HCT116 (cell line): ENCODE results near the gene MLLT3. TPM values are rescaled to one million over a fixed set of nuclear protein-coding genes. Genes with fewer than 3 reads are reported as not detected.

ENCODE experiments used
- ATAC-seq: fragments of 200-7000 bp; cut with Tn5 transposase; 2 replicates; pipeline ENCODE4 v1.9.1; 2020; ENCODE audit warnings: mild to moderate bottlenecking, moderate library complexity
- BruUV-seq: library from RNA; stranded (reverse); fragments of 400-500 nt; replicated peaks from 2 replicates; lab custom pipeline; 2021; lab: Mats Ljungman, UMichigan
- CTCF ChIA-PET: fragments of 300-600 bp; sonication (Branson Sonifier 250); formaldehyde crosslinking; loops from one replicate; lab custom pipeline; 2021; ENCODE audit warnings: antibody characterized with exemption; lab: Charles Lee
- POLR2A ChIA-PET: fragments of 300-600, 350-600 bp; sonication (Branson Sonifier 250); formaldehyde crosslinking; loops from one replicate; lab custom pipeline; 2021; ENCODE audit warnings: antibody characterized with exemption; lab: Charles Lee
- RAD21 ChIA-PET, 2 experiments: fragments of 300-600 bp; sonication (Branson Sonifier 250); formaldehyde crosslinking; loops; one replicate each; lab custom pipeline; 2023; ENCODE audit warnings: low total read pairs in 2 of 2; ENCODE audit not compliant: uncharacterized antibody in 2 of 2, unreplicated experiment in 2 of 2, low non-redundant PET in 1 of 2; lab: Charles Lee
- DNase-seq: peaks from one replicate; pipeline ENCODE4 v3.0.0-alpha.2; 2010; ENCODE audit warnings: low read depth, low spot score
- H2AFZ ChIP-seq: fragments of 200-600 bp; shearing (Covaris generic), sonication (generic); 2 replicates; pipeline ENCODE4 v1.6.1; 2017; ENCODE audit warnings: low read depth, mixed run types, mixed read lengths, antibody characterized with exemption, low read length; ENCODE audit not compliant: poor library complexity, severe bottlenecking
- H3K27ac ChIP-seq: 2 replicates; pipeline ENCODE4 v1.5.1; 2012; ENCODE audit warnings: low read depth, low read length
- H3K27me3 ChIP-seq: fragments of 200-600 bp; sonication (generic); 2 replicates; pipeline ENCODE4 v1.6.1; 2016; ENCODE audit warnings: mixed run types, low read length, mixed read lengths; ENCODE audit not compliant: insufficient read depth
- H3K36me3 ChIP-seq, 2 experiments: fragments of 200-500 bp in 1 of 2; fragments of 200-600 bp in 1 of 2; sonication (Bioruptor generic) in 1 of 2; sonication (generic) in 1 of 2; 2 replicates each; pipeline versions ENCODE4 v1.5.1 to v1.6.1; 2014 to 2016; ENCODE audit warnings: low read length in 2 of 2, inconsistent platforms in 1 of 2, mixed read lengths in 1 of 2, mixed run types in 1 of 2; ENCODE audit not compliant: insufficient read depth in 2 of 2, control insufficient read depth in 1 of 2
- H3K4me1 ChIP-seq, 2 experiments: fragments of 200-600 bp in 1 of 2; sonication (generic) in 1 of 2; 2 replicates each; pipeline versions ENCODE4 v1.5.1 to v1.6.1; 2012 to 2017; ENCODE audit warnings: low read length in 2 of 2, inconsistent platforms in 1 of 2, mild to moderate bottlenecking in 1 of 2, mixed read lengths in 1 of 2, mixed run types in 1 of 2, moderate library complexity in 1 of 2; ENCODE audit not compliant: insufficient read depth in 2 of 2, control insufficient read depth in 1 of 2
- H3K4me2 ChIP-seq: fragments of 200-600 bp; sonication (generic); 2 replicates; pipeline ENCODE4 v1.6.1; 2017; ENCODE audit warnings: mixed run types, low read length, mixed read lengths
- H3K4me3 ChIP-seq, 2 experiments: fragments of 200-600 bp in 1 of 2; sonication (generic) in 1 of 2; replicated peaks in 1 of 2; 2 replicates each; pipeline ENCODE4 v1.5.1; 2011 to 2016; ENCODE audit warnings: low read length in 2 of 2, control low read depth in 1 of 2, low read depth in 1 of 2, mild to moderate bottlenecking in 1 of 2, mixed read lengths in 1 of 2, mixed run types in 1 of 2
- H3K79me2 ChIP-seq: fragments of 200-600 bp; sonication (generic); 2 replicates; pipeline ENCODE4 v1.6.1; 2017; ENCODE audit warnings: mild to moderate bottlenecking, mixed run types, low read length, moderate library complexity, mixed read lengths; ENCODE audit not compliant: insufficient read depth
- H3K9ac ChIP-seq: fragments of 200-600 bp; sonication (generic); 2 replicates; pipeline ENCODE4 v1.6.1; 2016; ENCODE audit warnings: low read length, mixed read lengths
- H3K9me2 ChIP-seq: fragments of 200-600 bp; sonication (generic), shearing (Covaris generic); 2 replicates; pipeline ENCODE4 v1.6.1; 2017; ENCODE audit warnings: mixed run types, mild to moderate bottlenecking, moderate library complexity; ENCODE audit not compliant: insufficient read depth
- H3K9me3 ChIP-seq, 2 experiments: fragments of 200-500 bp in 1 of 2; fragments of 200-600 bp in 1 of 2; sonication (Bioruptor generic) in 1 of 2; sonication (generic) in 1 of 2; 2 replicates each; pipeline ENCODE4 v1.6.1; 2014 to 2017; ENCODE audit warnings: low read length in 2 of 2, mixed read lengths in 2 of 2, inconsistent platforms in 1 of 2, low read depth in 1 of 2, mild to moderate bottlenecking in 1 of 2, mixed run types in 1 of 2, moderate library complexity in 1 of 2; ENCODE audit not compliant: control insufficient read depth in 1 of 2, insufficient read depth in 1 of 2
- H4K20me1 ChIP-seq: fragments of 200-600 bp; sonication (generic), shearing (Covaris generic); 2 replicates; pipeline ENCODE4 v1.6.1; 2017; ENCODE audit warnings: mixed run types, mild to moderate bottlenecking, moderate library complexity; ENCODE audit not compliant: insufficient read depth
- CBX3 ChIP-seq: IDR thresholded peaks from 2 replicates; pipeline ENCODE4 v1.6.1; 2012; ENCODE audit warnings: low read depth
- CEBPB ChIP-seq: IDR thresholded peaks from 2 replicates; pipeline ENCODE4 v1.6.1; 2012; ENCODE audit warnings: low read depth
- CTCF ChIP-seq, 3 experiments: fragments of 200-600 bp in 1 of 3; sonication (generic) in 1 of 3; IDR thresholded peaks in 2 of 3; conservative IDR thresholded peaks in 1 of 3; 2 replicates each; pipeline ENCODE4 v1.5.1; 2012 to 2017; ENCODE audit warnings: low read depth in 2 of 3, low read length in 2 of 3, antibody characterized with exemption in 1 of 3, borderline replicate concordance in 1 of 3, control low read depth in 1 of 3, mild to moderate bottlenecking in 1 of 3, mixed read lengths in 1 of 3, mixed run types in 1 of 3, moderate library complexity in 1 of 3; ENCODE audit not compliant: insufficient read depth in 1 of 3
- ELF1 ChIP-seq: IDR thresholded peaks from 2 replicates; pipeline ENCODE4 v1.6.1; 2012; ENCODE audit warnings: low read depth, borderline replicate concordance
- EZH2phosphoT487 ChIP-seq: fragments of 200-600 bp; IDR thresholded peaks from 2 replicates; pipeline ENCODE4 v1.6.1; 2018; ENCODE audit warnings: antibody characterized with exemption, borderline replicate concordance
- JUND ChIP-seq: IDR thresholded peaks from 2 replicates; pipeline ENCODE4 v1.6.1; 2012
- MAX ChIP-seq: IDR thresholded peaks from 2 replicates; pipeline ENCODE4 v1.6.1; 2012
- POLR2A ChIP-seq: IDR thresholded peaks from 2 replicates; pipeline ENCODE4 v1.7.0; 2011; ENCODE audit warnings: borderline replicate concordance; ENCODE audit not compliant: insufficient read depth, insufficient read length; ENCODE audit errors: extremely low read depth
- POLR2AphosphoS5 ChIP-seq: IDR thresholded peaks from 2 replicates; pipeline ENCODE4 v1.6.1; 2011; ENCODE audit warnings: mild to moderate bottlenecking, low read depth, low read length, moderate library complexity
- SRF ChIP-seq: IDR thresholded peaks from 2 replicates; pipeline ENCODE4 v1.6.1; 2012; ENCODE audit warnings: low read depth
- YY1 ChIP-seq: IDR thresholded peaks from 2 replicates; pipeline ENCODE4 v1.6.1; 2011; ENCODE audit warnings: low read length, low read depth, moderate library complexity, mild to moderate bottlenecking; ENCODE audit not compliant: insufficient replicate concordance; ENCODE audit errors: extremely low read depth
- ZFX ChIP-seq: fragments of 450-650 bp; IDR thresholded peaks from 2 replicates; pipeline ENCODE4 v1.6.1; 2017
- ZNF274 ChIP-seq: fragments of 200-500 bp; sonication (Bioruptor generic); IDR thresholded peaks from 2 replicates; pipeline ENCODE4 v1.6.1; 2014; ENCODE audit warnings: mild to moderate bottlenecking, low read depth, low read length, inconsistent platforms
- intact Hi-C: fragments of 100-400 bp; cut with micrococcal nuclease; formaldehyde crosslinking; loops from 2 replicates; pipeline ENCODE4 v1.10.0; 2022
- total RNA-seq: library from RNA; stranded (reverse); gene quantifications from one replicate; pipeline ENCODE4 v1.2.1, GENCODE V29; 2021; ENCODE audit not compliant: unreplicated experiment

Gene MLLT3
- total RNA-seq, 1 experiment from 2014 or later, result 4.3 TPM

- intact Hi-C loops, result no loop called here
- Histone ChIP-seq H3K9ac (no peak overlapping the region), H3K36me3 (no peaks in the 10 kb centered on the region), H4K20me1 (no peaks in the 10 kb centered on the region), H3K27me3 (no peaks in the 10 kb centered on the region), H3K79me2 (no peaks in the 10 kb centered on the region), H3K4me2 (no peak overlapping the region), H3K9me2 (no peaks in the 10 kb centered on the region), H3K27ac (no peak overlapping the region), H3K4me1 (no peaks in the 10 kb centered on the region), H2AFZ (no peak overlapping the region), H3K9me3 (no peaks in the 10 kb centered on the region), H3K4me3 (no peak overlapping the region)
- ATAC-seq (no peak), DNase-seq (no peak)
- ChIA-PET RAD21 (no interaction called here), CTCF (interaction anchor here (1.2 kb wide), 1 partner anchor 10 kb away, joined by 3 read pairs; no protein-coding TSS in a partner anchor), POLR2A (interaction anchor here (0.5 to 1.2 kb wide), 2 partner anchors 9 to 1172 kb away, joined by 3 to 4 read pairs; no protein-coding TSS in a partner anchor)
- TF ChIP-seq JUND (no peak), EZH2phosphoT487 (no peak), CEBPB (no peak), CBX3 (no peak), ZNF274 (no peak), ELF1 (no peak), YY1 (no peak), MAX (no peak), POLR2AphosphoS5 (no peak), POLR2A (no peak), ZFX (no peak), SRF (no peak), CTCF (IDR thresholded peaks at IDR 0.05 in 2 of 3, conservative IDR thresholded peaks at IDR 0.05 in 1 of 3; ENCODE audit: borderline replicate concordance in 1 of 3, insufficient read depth in 1 of 3, low read depth in 2 of 3, low read length in 2 of 3) (no peak)
- BruUV-seq, result no TSS peak
Measured at GRCh38 chr9:20649381-20649780, 27.1 kb upstream of the MLLT3 start.
